Activated B cell treated with CpG ODN at 0.5 μM for 24 hours (primary cell): ENCODE measurements around the gene TMEM79. TPM values are rescaled to one million over a fixed set of nuclear protein-coding genes. Genes with fewer than 3 reads are reported as not detected.

ENCODE experiments used
- ATAC-seq: fragments of 200-7000 bp; cut with Tn5 transposase; one replicate; pipeline ENCODE4 v1.10.0; 2021; ENCODE audit warnings: low read depth, mild to moderate bottlenecking, moderate library complexity
- CTCF ChIA-PET: fragments of 350-600 bp; sonication (Branson Sonifier 250); formaldehyde crosslinking; loops from one replicate; lab custom pipeline; 2021; ENCODE audit warnings: antibody characterized with exemption; lab: Charles Lee
- POLR2A ChIA-PET: fragments of 350-600 bp; sonication (Branson Sonifier 250); formaldehyde crosslinking; loops from one replicate; lab custom pipeline; 2021; ENCODE audit warnings: antibody characterized with exemption; lab: Charles Lee
- DNase-seq: peaks from one replicate; pipeline ENCODE4 v3.0.0; 2022
- H3K27ac Mint-ChIP-seq: one replicate; pipeline ENCODE4 v1.8.0; 2020; ENCODE audit warnings: mixed read lengths
- H3K27me3 Mint-ChIP-seq: one replicate; pipeline ENCODE4 v1.8.0; 2021; ENCODE audit warnings: mixed read lengths
- H3K36me3 Mint-ChIP-seq: one replicate; pipeline ENCODE4 v1.8.0; 2021; ENCODE audit warnings: low read depth, mixed read lengths
- H3K4me1 Mint-ChIP-seq: one replicate; pipeline ENCODE4 v1.8.0; 2021; ENCODE audit warnings: mixed read lengths
- H3K4me3 Mint-ChIP-seq: one replicate; pipeline ENCODE4 v1.8.0; 2020; ENCODE audit warnings: mild to moderate bottlenecking, mixed read lengths
- H3K9me3 Mint-ChIP-seq: one replicate; pipeline ENCODE4 v1.8.0; 2020; ENCODE audit warnings: mixed read lengths
- intact Hi-C: fragments of 100-400 bp; cut with micrococcal nuclease; formaldehyde crosslinking; loops from one replicate; pipeline ENCODE4 v1.15.1; 2024
- total RNA-seq: library from RNA; stranded (reverse); gene quantifications from 2 replicates; pipeline ENCODE4 v1.2.3, GENCODE V29; 2022
- TF ChIP-seq, protein P1 (sequence below): fragments of 200-600 bp; IDR thresholded peaks from one replicate; pipeline ENCODE4 v1.8.0; 2022; ENCODE audit warnings: antibody characterized with exemption, mild to moderate bottlenecking

Gene TMEM79
- total RNA-seq, 1 donor from 2014 or later = 5.1 TPM

DNA sequence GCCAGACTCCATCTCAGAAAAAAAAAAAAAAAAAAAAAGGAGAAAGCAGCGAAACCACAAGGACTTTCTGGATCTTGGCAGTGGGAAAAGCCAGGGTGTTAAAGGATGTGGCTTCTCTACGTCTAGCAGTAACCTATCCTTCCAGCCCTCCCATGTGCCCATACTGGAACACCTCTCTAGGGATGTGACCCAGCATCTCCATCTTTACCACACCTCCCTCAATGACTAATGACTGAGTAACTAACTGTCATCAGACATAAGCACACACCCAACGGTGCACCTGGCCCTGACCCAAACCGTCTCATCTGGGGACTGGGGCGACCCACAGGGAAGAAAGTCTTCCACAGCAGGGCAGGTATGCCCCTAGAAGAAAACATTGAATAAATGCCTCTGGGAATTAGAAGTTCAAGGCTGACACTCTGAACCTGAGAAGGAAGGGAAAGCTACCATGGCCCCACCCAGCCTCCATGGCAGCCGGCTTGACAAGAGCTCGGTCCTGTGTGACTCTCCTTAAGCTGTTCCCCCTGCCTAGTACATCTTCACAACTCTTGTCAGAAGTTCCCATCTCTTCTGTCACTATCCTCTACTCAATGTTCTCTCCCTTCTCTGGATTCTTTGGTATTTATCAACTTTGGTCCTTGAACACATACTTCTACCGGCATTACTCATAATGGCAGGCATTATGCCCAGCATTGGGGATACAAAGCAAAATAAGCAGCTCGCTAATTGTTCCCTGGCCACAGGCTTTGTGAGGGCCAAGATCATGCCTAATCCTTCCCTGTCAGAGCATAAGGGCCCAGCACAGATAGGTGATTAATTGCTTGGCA, 21.5 kb upstream of the TMEM79 start:
- DNase-seq (no peak), ATAC-seq (no peak)
- Mint-ChIP-seq H3K36me3 (peaks cover 93% of the 10 kb centered on the region), H3K9me3 (no peaks in the 10 kb centered on the region), H3K4me3 (no peak overlapping the region), H3K27me3 (no peaks in the 10 kb centered on the region), H3K27ac (no peak overlapping the region), H3K4me1 (no peaks in the 10 kb centered on the region)
- CTCF ChIA-PET = no interaction called here
- TF ChIP-seq, protein P1, sequence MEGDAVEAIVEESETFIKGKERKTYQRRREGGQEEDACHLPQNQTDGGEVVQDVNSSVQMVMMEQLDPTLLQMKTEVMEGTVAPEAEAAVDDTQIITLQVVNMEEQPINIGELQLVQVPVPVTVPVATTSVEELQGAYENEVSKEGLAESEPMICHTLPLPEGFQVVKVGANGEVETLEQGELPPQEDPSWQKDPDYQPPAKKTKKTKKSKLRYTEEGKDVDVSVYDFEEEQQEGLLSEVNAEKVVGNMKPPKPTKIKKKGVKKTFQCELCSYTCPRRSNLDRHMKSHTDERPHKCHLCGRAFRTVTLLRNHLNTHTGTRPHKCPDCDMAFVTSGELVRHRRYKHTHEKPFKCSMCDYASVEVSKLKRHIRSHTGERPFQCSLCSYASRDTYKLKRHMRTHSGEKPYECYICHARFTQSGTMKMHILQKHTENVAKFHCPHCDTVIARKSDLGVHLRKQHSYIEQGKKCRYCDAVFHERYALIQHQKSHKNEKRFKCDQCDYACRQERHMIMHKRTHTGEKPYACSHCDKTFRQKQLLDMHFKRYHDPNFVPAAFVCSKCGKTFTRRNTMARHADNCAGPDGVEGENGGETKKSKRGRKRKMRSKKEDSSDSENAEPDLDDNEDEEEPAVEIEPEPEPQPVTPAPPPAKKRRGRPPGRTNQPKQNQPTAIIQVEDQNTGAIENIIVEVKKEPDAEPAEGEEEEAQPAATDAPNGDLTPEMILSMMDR = no peak
- intact Hi-C loops = no loop called here
- POLR2A ChIA-PET = no interaction called here

DNA sequence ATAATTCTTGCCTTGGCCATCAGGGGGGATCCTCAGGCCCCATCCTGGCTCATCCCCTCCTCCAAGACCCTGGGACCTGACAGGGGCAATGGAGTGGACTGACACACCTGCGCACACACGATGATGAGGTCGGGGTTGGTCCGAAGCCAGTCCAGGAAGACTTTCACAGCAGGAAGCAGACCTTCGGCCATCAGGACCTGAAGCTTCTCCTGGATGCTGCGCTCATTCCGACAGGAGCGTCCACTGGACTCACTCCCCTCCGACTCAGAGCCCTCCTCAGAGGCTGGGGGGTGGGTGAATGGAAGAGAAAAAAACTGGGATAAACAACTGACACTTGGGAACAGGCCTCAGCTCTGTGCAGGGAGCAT, 20.9 kb upstream of the TMEM79 start:
- Mint-ChIP-seq H3K27me3 (no peaks in the 10 kb centered on the region), H3K36me3 (peaks cover 93% of the 10 kb centered on the region), H3K27ac (no peak overlapping the region), H3K9me3 (no peaks in the 10 kb centered on the region), H3K4me3 (no peak overlapping the region), H3K4me1 (no peaks in the 10 kb centered on the region)
- ChIA-PET POLR2A (no interaction called here), CTCF (no interaction called here)
- TF ChIP-seq, protein P1 = no peak
- DNase-seq (no peak), ATAC-seq (no peak)
- intact Hi-C loops = no loop called here

DNA sequence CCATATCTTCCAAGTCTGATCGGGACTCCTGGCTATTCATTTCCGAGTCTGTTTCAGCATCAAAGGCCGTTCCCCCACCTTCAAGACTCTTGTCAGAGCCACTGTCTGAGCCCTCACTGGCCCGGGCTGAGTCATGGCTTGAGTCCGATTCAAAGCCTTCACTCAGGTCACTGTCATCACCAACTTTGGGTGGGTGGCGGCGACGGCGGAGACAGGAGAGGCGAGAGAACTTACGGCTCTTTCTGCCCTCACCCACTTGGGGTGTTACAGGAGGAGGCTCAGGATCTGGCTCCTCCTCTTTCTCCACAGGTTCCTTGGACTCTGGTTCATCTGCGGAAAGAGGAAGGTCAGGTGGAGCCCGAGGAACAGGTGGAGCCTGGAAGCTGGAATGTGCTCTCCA, 18.1 kb upstream of the TMEM79 start:
- POLR2A ChIA-PET = no interaction called here
- H3K36me3 Mint-ChIP-seq = peaks cover 84% of the 10 kb centered on the region

DNA sequence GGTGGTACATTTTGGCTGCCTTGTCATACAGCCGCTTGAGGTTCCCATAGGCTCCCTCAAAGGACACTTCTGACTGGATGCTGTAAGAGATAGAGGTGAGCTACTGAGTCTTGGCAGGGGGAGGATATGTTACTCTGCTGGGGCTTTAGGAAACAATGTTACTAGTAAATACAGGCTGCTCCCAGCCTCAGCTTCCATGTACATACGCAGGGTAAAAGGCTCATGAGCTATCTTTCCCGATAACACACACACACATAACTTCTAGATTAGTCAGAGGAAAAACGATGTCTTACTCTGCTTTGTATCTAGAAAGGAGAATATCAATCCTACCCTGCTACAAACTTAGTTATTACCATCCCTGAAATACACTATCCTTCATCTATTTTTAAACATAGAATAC, 15.8 kb upstream of the TMEM79 start:
- no peak overlapping the region for H3K4me3 Mint-ChIP-seq
- ChIA-PET CTCF (no interaction called here), POLR2A (no interaction called here)
- H3K27ac Mint-ChIP-seq = no peak overlapping the region
- ATAC-seq (no peak), DNase-seq (no peak)
- H3K36me3 Mint-ChIP-seq = peaks cover 85% of the 10 kb centered on the region
- no peaks in the 10 kb centered on the region for H3K4me1 Mint-ChIP-seq
- intact Hi-C loops = no loop called here
- H3K9me3 Mint-ChIP-seq = no peaks in the 10 kb centered on the region
- TF ChIP-seq, protein P1 = no peak
- no peaks in the 10 kb centered on the region for H3K27me3 Mint-ChIP-seq

More for the DNA sequence above, 18.1 kb upstream of the TMEM79 start:
- CTCF ChIA-PET = no interaction called here
- intact Hi-C loops = no loop called here
- H3K27me3 Mint-ChIP-seq = no peaks in the 10 kb centered on the region
- H3K9me3 Mint-ChIP-seq = no peaks in the 10 kb centered on the region
- H3K4me3 Mint-ChIP-seq = no peak overlapping the region
- ATAC-seq (no peak), DNase-seq (no peak)
- no peaks in the 10 kb centered on the region for H3K4me1 Mint-ChIP-seq
- H3K27ac Mint-ChIP-seq = no peak overlapping the region
- TF ChIP-seq, protein P1 = no peak

DNA sequence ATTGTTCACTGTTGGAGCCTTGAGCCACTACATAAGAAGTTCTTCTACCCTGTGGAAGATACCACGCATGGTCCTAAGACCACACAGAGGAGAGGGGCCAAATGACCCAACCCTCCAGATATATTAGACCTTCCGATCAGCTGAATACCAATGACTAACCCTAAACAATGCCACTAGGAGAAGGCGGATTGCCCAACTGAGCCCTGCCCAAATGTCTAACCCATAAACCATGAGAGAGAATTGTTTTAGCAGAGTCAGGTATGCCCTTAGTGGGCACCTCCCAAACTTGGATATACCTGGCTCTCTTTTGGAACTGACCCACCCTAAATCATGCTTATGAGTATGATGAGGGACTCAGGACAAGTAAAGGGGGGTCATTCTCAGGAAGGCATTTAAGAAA, 13.8 kb upstream of the TMEM79 start:
- intact Hi-C loops = no loop called here
- CTCF ChIA-PET = no interaction called here
- DNase-seq (no peak), ATAC-seq (no peak)
- no peak overlapping the region for H3K27ac Mint-ChIP-seq
- H3K4me3 Mint-ChIP-seq = no peak overlapping the region
- TF ChIP-seq, protein P1 = no peak
- H3K27me3 Mint-ChIP-seq = no peaks in the 10 kb centered on the region
- no peaks in the 10 kb centered on the region for H3K9me3 Mint-ChIP-seq
- peaks cover 87% of the 10 kb centered on the region for H3K36me3 Mint-ChIP-seq
- POLR2A ChIA-PET = interaction anchor here (0.7 to 1.3 kb wide), 2 partner anchors 49 to 57 kb away, joined by 3 to 4 read pairs; partner anchors contain the start of gene PMF1
- H3K4me1 Mint-ChIP-seq = no peaks in the 10 kb centered on the region
